HL-60 (cell line): ENCODE results near the gene ABCF2.

ENCODE experiments used
- CTCF ChIP-seq: IDR thresholded peaks from one replicate; pipeline ENCODE4 v1.5.1; 2011; ENCODE audit warnings: low read length, control low read depth, inconsistent platforms; ENCODE audit not compliant: insufficient read depth
- REST ChIP-seq: IDR thresholded peaks from 2 replicates; pipeline ENCODE4 v1.6.1; 2012; ENCODE audit warnings: low read depth; ENCODE audit not compliant: insufficient replicate concordance

GRCh38 chr7:151175793-151176311, 51.2 kb downstream of the ABCF2 start:
- no peak for TF ChIP-seq CTCF
- TF ChIP-seq REST = no peak
